Activated B cell treated with CpG ODN at 0.5 μM for 24 hours (primary cell): ENCODE results near the gene MOB2. TPM values are rescaled to one million over a fixed set of nuclear protein-coding genes. Genes with fewer than 3 reads are reported as not detected.
"Not testable (repeated sequence)": the region's sequence is repeated elsewhere in the genome, so short reads cannot be mapped to it uniquely, and the experiment has no call there.

Experiments
- ATAC-seq: fragments of 200-7000 bp; cut with Tn5 transposase; one replicate; pipeline ENCODE4 v1.10.0; 2021; ENCODE audit warnings: low read depth, mild to moderate bottlenecking, moderate library complexity
- CTCF ChIA-PET: fragments of 350-600 bp; sonication (Branson Sonifier 250); formaldehyde crosslinking; loops from one replicate; lab custom pipeline; 2021; ENCODE audit warnings: antibody characterized with exemption; lab: Charles Lee
- POLR2A ChIA-PET: fragments of 350-600 bp; sonication (Branson Sonifier 250); formaldehyde crosslinking; loops from one replicate; lab custom pipeline; 2021; ENCODE audit warnings: antibody characterized with exemption; lab: Charles Lee
- DNase-seq: peaks from one replicate; pipeline ENCODE4 v3.0.0; 2022
- H3K27ac Mint-ChIP-seq: one replicate; pipeline ENCODE4 v1.8.0; 2020; ENCODE audit warnings: mixed read lengths
- H3K27me3 Mint-ChIP-seq: one replicate; pipeline ENCODE4 v1.8.0; 2021; ENCODE audit warnings: mixed read lengths
- H3K36me3 Mint-ChIP-seq: one replicate; pipeline ENCODE4 v1.8.0; 2021; ENCODE audit warnings: low read depth, mixed read lengths
- H3K4me1 Mint-ChIP-seq: one replicate; pipeline ENCODE4 v1.8.0; 2021; ENCODE audit warnings: mixed read lengths
- H3K4me3 Mint-ChIP-seq: one replicate; pipeline ENCODE4 v1.8.0; 2020; ENCODE audit warnings: mild to moderate bottlenecking, mixed read lengths
- H3K9me3 Mint-ChIP-seq: one replicate; pipeline ENCODE4 v1.8.0; 2020; ENCODE audit warnings: mixed read lengths
- intact Hi-C: fragments of 100-400 bp; cut with micrococcal nuclease; formaldehyde crosslinking; loops from one replicate; pipeline ENCODE4 v1.15.1; 2024
- total RNA-seq: library from RNA; stranded (reverse); gene quantifications from 2 replicates; pipeline ENCODE4 v1.2.3, GENCODE V29; 2022
- TF ChIP-seq, protein P1 (sequence below): fragments of 200-600 bp; IDR thresholded peaks from one replicate; pipeline ENCODE4 v1.8.0; 2022; ENCODE audit warnings: antibody characterized with exemption, mild to moderate bottlenecking

MOB2 gene
- total RNA-seq, 1 donor from 2014 or later, result 29.5 TPM

DNA sequence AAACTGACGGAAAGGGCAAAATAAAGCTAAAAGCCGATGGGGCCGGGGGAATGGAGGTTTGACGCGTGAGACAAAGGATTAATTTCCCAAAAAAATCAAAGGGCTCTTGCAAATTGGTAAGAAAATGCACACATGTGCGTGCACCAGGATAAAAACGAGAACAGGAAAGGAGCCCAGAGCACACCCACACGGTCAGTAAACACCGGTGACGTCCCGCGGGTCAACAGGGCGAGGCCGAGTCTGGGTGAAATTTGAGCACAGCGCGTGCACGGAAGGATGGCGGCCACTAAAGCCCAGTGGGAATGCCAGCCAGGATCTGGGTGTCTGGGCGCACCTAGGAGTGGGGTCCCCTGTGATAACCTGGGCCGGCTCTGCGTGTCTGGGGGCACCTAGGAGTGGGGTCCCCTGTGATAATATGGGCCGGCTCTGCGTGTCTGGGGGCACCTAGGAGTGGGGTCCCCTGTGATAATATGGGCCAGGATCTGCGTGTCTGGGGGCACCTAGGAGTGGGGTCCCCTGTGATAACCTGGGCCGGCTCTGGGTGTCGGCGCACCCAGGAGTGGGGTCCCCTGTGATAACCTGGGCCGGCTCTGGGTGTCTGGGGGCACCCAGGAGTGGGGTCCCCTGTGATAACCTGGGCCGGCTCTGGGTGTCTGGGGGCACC is 52.5 kb downstream of the MOB2 start:
- Mint-ChIP-seq H3K27me3 (no peaks in the 10 kb centered on the region), H3K4me1 (no peaks in the 10 kb centered on the region), H3K9me3 (no peaks in the 10 kb centered on the region), H3K27ac (no peak overlapping the region), H3K4me3 (no peak overlapping the region), H3K36me3 (no peaks in the 10 kb centered on the region)
- DNase-seq (no peak), ATAC-seq (no peak)
- TF ChIP-seq, protein P1, sequence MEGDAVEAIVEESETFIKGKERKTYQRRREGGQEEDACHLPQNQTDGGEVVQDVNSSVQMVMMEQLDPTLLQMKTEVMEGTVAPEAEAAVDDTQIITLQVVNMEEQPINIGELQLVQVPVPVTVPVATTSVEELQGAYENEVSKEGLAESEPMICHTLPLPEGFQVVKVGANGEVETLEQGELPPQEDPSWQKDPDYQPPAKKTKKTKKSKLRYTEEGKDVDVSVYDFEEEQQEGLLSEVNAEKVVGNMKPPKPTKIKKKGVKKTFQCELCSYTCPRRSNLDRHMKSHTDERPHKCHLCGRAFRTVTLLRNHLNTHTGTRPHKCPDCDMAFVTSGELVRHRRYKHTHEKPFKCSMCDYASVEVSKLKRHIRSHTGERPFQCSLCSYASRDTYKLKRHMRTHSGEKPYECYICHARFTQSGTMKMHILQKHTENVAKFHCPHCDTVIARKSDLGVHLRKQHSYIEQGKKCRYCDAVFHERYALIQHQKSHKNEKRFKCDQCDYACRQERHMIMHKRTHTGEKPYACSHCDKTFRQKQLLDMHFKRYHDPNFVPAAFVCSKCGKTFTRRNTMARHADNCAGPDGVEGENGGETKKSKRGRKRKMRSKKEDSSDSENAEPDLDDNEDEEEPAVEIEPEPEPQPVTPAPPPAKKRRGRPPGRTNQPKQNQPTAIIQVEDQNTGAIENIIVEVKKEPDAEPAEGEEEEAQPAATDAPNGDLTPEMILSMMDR, result no peak
- ChIA-PET CTCF (no interaction called here), POLR2A (no interaction called here)
- intact Hi-C loops, result no loop called here

DNA sequence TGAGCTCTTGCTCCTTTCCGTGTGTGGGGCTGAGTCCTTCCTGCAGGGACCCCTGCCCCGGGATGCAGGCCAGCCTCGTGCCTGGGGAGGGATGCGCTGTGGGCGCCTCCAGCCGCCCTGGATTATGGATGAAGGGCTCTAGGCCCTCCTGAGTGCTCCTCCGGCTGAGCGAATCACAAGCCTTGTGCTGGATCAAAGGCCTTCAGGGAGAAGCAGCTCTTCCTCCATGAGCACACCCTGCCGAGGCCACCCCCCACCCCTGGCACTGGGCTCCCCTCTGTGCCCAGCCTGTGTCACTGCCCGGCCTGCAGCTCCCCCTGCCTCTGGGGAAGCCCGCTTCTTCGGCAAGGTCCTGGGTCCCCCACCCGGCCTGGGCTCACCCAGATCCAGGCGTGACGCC is 53.0 kb downstream of the MOB2 start:
- Mint-ChIP-seq H3K27ac (no peak overlapping the region), H3K9me3 (peaks cover 3% of the 10 kb centered on the region), H3K4me3 (no peak overlapping the region), H3K27me3 (no peaks in the 10 kb centered on the region), H3K36me3 (no peaks in the 10 kb centered on the region), H3K4me1 (no peaks in the 10 kb centered on the region)
- DNase-seq, result no peak
- intact Hi-C loops, result no loop called here
- POLR2A ChIA-PET, result no interaction called here
- TF ChIP-seq, protein P1, result no peak
- no peak for ATAC-seq
- CTCF ChIA-PET, result no interaction called here

DNA sequence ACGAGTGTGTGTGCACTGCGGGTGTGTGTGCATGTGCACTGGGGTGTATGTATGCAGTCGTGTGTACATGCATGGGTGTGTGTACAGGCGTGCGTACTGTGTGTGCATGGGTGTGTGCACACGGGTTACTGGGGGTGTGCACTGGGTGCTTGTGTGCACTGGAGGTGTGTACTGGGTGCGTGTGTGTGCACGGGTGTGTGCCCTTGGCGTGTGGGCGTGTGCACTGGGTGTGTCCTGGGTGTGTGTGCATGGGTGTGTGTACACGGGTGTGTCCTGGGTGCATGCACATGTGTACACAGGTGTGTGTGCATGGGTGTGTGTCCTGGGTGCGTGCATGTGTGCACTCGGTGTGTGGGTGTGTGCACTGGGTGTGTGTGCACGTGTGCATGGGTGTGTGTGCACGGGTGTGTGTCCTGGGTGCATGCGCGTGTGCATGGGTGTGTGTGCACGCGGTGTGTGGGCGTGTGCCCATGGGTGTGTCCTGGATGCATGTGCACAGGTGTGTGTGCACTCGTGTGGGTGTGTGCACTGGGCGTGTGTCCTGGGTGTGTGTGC is 57.7 kb downstream of the MOB2 start:
- H3K4me1 Mint-ChIP-seq, result no peaks in the 10 kb centered on the region
- CTCF ChIA-PET, result no interaction called here
- peaks cover 3% of the 10 kb centered on the region for H3K9me3 Mint-ChIP-seq
- no peak for DNase-seq
- H3K36me3 Mint-ChIP-seq, result no peaks in the 10 kb centered on the region
- no peak overlapping the region for H3K27ac Mint-ChIP-seq
- ATAC-seq, result no peak
- H3K4me3 Mint-ChIP-seq, result no peak overlapping the region
- intact Hi-C loops, result no loop called here
- TF ChIP-seq, protein P1, result no peak
- H3K27me3 Mint-ChIP-seq, result no peaks in the 10 kb centered on the region
- POLR2A ChIA-PET, result no interaction called here

DNA sequence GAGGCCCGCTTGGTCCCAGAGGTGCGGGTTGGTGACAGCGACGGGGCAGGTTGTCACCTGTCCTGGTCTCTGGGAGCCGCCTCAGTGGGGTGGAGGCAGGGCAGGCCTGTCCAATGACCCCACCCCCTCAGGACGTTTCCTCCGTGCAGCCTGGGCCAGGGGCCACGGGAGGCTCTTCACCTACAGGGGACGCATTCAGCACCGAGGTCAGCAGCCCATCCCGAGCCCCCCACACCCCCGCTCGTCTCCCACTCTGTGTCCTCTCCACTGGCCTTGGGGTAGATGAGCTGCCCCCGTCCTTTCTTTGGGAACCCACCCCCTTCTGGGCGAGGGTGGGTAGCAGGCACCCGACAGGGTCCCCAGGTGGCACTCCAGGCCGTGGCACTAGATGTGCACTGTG is 61.1 kb downstream of the MOB2 start:
- no peak for DNase-seq
- no peak for ATAC-seq
- Mint-ChIP-seq H3K4me1 (no peaks in the 10 kb centered on the region), H3K36me3 (no peaks in the 10 kb centered on the region), H3K4me3 (no peak overlapping the region), H3K9me3 (peaks cover 3% of the 10 kb centered on the region), H3K27me3 (no peaks in the 10 kb centered on the region), H3K27ac (no peak overlapping the region)
- POLR2A ChIA-PET, result interaction anchor here (0.7 kb wide), 1 partner anchor 149 kb away, joined by 3 read pairs; no protein-coding TSS in a partner anchor
- intact Hi-C loops, result no loop called here
- CTCF ChIA-PET, result no interaction called here
- TF ChIP-seq, protein P1, result no peak

DNA sequence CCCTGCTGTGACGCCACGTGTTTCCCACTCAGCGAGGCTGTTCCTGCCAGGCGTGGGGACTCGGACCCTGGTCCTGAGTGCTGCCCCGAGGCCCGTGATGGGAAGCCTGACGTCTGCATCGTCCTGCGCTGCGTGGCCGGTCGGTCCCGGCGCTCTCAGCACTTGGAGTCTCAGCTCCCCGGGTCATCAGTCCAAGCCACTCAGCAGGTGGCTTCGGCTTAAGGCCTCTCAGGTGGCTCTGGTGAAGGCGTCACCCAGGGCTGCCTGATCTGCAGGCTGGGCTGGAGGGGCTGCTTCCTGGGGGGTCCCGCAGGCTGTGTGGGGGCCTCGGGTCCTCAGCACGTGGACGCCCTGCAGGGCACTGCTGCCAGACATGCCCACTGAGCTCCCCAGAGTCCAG is 61.6 kb downstream of the MOB2 start:
- Mint-ChIP-seq H3K4me3 (no peak overlapping the region), H3K9me3 (peaks cover 3% of the 10 kb centered on the region), H3K4me1 (no peaks in the 10 kb centered on the region), H3K36me3 (no peaks in the 10 kb centered on the region), H3K27ac (no peak overlapping the region), H3K27me3 (no peaks in the 10 kb centered on the region)
- no peak for ATAC-seq
- intact Hi-C loops, result no loop called here
- CTCF ChIA-PET, result no interaction called here
- POLR2A ChIA-PET, result interaction anchor here (0.7 kb wide), 1 partner anchor 150 kb away, joined by 3 read pairs; no protein-coding TSS in a partner anchor
- no peak for DNase-seq
- TF ChIP-seq, protein P1, result no peak

DNA sequence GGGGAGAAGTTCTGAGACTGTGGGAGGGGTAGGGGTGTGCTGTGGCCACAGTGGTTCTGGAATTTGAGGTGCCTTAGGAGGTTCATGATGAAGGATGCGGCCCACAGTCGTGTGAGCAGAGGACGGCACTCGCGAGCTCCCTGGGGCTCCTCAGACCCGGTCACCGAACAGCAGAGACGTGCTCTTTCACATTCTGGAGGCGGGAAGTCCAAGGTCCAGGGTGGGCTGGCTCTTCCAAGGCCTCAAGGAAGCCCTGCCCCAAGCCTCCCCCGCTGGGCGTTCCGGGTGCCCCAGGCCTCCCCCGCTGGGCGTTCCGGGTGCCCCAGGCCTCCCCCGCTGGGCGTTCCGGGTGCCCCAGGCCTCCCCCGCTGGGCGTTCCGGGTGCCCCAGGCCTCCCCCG is 63.2 kb downstream of the MOB2 start:
- H3K9me3 Mint-ChIP-seq, H3K36me3 Mint-ChIP-seq, intact Hi-C loops, DNase-seq, H3K27ac Mint-ChIP-seq, ATAC-seq, H3K27me3 Mint-ChIP-seq, H3K4me3 Mint-ChIP-seq, CTCF ChIA-PET, POLR2A ChIA-PET, H3K4me1 Mint-ChIP-seq: not testable (repeated sequence)
